HepG2 (cell line): Measurements from ENCODE around the gene VPS52. TPM values are rescaled to one million over a fixed set of nuclear protein-coding genes. Genes with fewer than 3 reads are reported as not detected.

Experiments used
- AGO1 ChIP-seq: fragments of 200-400 bp; formaldehyde crosslinking; IDR thresholded peaks from 2 replicates; pipeline ENCODE4 v1.6.1; 2017; ENCODE audit warnings: mild to moderate bottlenecking, low read depth, low read length, moderate library complexity; ENCODE audit not compliant: poor library complexity, severe bottlenecking
- CC2D1A ChIP-seq: sonication (generic); formaldehyde crosslinking; IDR thresholded peaks from 2 replicates; pipeline ENCODE4 v1.8.1; 2023; ENCODE audit warnings: mild to moderate bottlenecking, missing genetic modification reagents
- CREB1 ChIP-seq, 2 experiments: fragments of 450-650 bp in 1 of 2; IDR thresholded peaks; 2 replicates each; pipeline ENCODE4 v1.6.1; 2016 to 2017; ENCODE audit warnings: control low read depth in 1 of 2, mild to moderate bottlenecking in 1 of 2, missing compliant biosample characterization in 1 of 2, missing genetic modification characterization in 1 of 2
- FOSL1 ChIP-seq: sonication (generic); formaldehyde crosslinking; IDR thresholded peaks from 2 replicates; pipeline ENCODE4 v1.9.0; 2021; ENCODE audit warnings: missing genetic modification reagents, borderline replicate concordance
- HDAC2 ChIP-seq: sonication (generic); formaldehyde crosslinking; IDR thresholded peaks from 2 replicates; pipeline ENCODE4 v1.4.0; 2020; ENCODE audit warnings: missing genetic modification reagents
- LRRFIP1 ChIP-seq: sonication (generic); formaldehyde crosslinking; conservative IDR thresholded peaks from 2 replicates; pipeline ENCODE4 v1.4.0; 2020; ENCODE audit warnings: missing genetic modification reagents
- MAF1 ChIP-seq: sonication (generic); formaldehyde crosslinking; IDR thresholded peaks from 2 replicates; pipeline ENCODE4 v1.5.0; 2020; ENCODE audit warnings: missing genetic modification reagents, borderline replicate concordance
- MAFK ChIP-seq, 2 experiments: IDR thresholded peaks in 1 of 2; conservative IDR thresholded peaks in 1 of 2; 2 replicates each; pipeline ENCODE4 v1.6.1; 2011; ENCODE audit warnings: improper control_type of control experiment in 2 of 2, low read length in 2 of 2
- MIXL1 ChIP-seq: IDR thresholded peaks from 2 replicates; pipeline ENCODE4 v1.6.1; 2016
- MXD3 ChIP-seq: IDR thresholded peaks from 2 replicates; pipeline ENCODE4 v1.6.1; 2016; ENCODE audit warnings: mild to moderate bottlenecking, missing biosample characterization, missing genetic modification reagents
- NBN ChIP-seq: fragments of 450-650 bp; conservative IDR thresholded peaks from 2 replicates; pipeline ENCODE4 v1.6.1; 2017
- NFRKB ChIP-seq: fragments of 450-650 bp; IDR thresholded peaks from 2 replicates; pipeline ENCODE4 v1.6.1; 2017
- NONO ChIP-seq, 2 experiments: fragments of 450-650 bp in 1 of 2; sonication (generic) in 1 of 2; formaldehyde crosslinking in 1 of 2; IDR thresholded peaks in 1 of 2; conservative IDR thresholded peaks in 1 of 2; 2 replicates each; pipeline versions ENCODE4 v1.6.1 to v1.8.0; 2017 to 2022; ENCODE audit warnings: mild to moderate bottlenecking in 1 of 2, missing genetic modification reagents in 1 of 2, moderate library complexity in 1 of 2
- RARA ChIP-seq: IDR thresholded peaks from 2 replicates; pipeline ENCODE4 v1.6.1; 2016; ENCODE audit warnings: missing genetic modification reagents, missing compliant biosample characterization
- RBAK ChIP-seq: sonication (generic); formaldehyde crosslinking; IDR thresholded peaks from 2 replicates; pipeline ENCODE4 v1.5.1; 2020; ENCODE audit warnings: mild to moderate bottlenecking, missing genetic modification reagents
- ZBTB42 ChIP-seq: sonication (generic); formaldehyde crosslinking; IDR thresholded peaks from 2 replicates; pipeline ENCODE4 v1.5.0; 2020; ENCODE audit warnings: mild to moderate bottlenecking, missing genetic modification reagents
- ZNF253 ChIP-seq: sonication (generic); formaldehyde crosslinking; IDR thresholded peaks from 2 replicates; pipeline ENCODE4 v1.8.0; 2022; ENCODE audit warnings: mild to moderate bottlenecking, missing genetic modification reagents, borderline replicate concordance
- ZNF256 ChIP-seq: sonication (generic); formaldehyde crosslinking; conservative IDR thresholded peaks from 2 replicates; pipeline ENCODE4 v1.4.0; 2020; ENCODE audit warnings: missing genetic modification reagents
- ZNF552 ChIP-seq: sonication (generic); formaldehyde crosslinking; IDR thresholded peaks from 2 replicates; pipeline ENCODE4 v1.9.0; 2022; ENCODE audit warnings: missing genetic modification reagents, mild to moderate bottlenecking, borderline replicate concordance
- ZNF564 ChIP-seq: sonication (generic); formaldehyde crosslinking; IDR thresholded peaks from 2 replicates; pipeline ENCODE4 v1.8.1; 2023; ENCODE audit warnings: mild to moderate bottlenecking, missing genetic modification reagents
- ZNF567 ChIP-seq: sonication (generic); formaldehyde crosslinking; IDR thresholded peaks from 2 replicates; pipeline ENCODE4 v1.8.1; 2023; ENCODE audit warnings: mild to moderate bottlenecking, missing genetic modification reagents, borderline replicate concordance
- ZNF644 ChIP-seq: IDR thresholded peaks from 2 replicates; pipeline ENCODE4 v1.6.1; 2016; ENCODE audit warnings: low read depth
- ZNF687 ChIP-seq: sonication (generic); formaldehyde crosslinking; IDR thresholded peaks from 2 replicates; pipeline ENCODE4 v1.5.1; 2020; ENCODE audit warnings: mild to moderate bottlenecking, missing genetic modification reagents, moderate library complexity
- ZNF773 ChIP-seq: sonication (generic); formaldehyde crosslinking; IDR thresholded peaks from 2 replicates; pipeline ENCODE4 v1.4.0; 2020; ENCODE audit warnings: missing genetic modification reagents, borderline replicate concordance
- polyA plus RNA-seq, 8 experiments: library from polyadenylated mRNA; depleted of rRNA in 3 of 8; stranded (reverse) in 7 of 8; unstranded in 1 of 8; fragments of >200 nt; fragmentation: Illumina TruSeq in 4 of 8; extraction: Trizol in 4 of 8; gene quantifications; 2 replicates each; pipeline versions ENCODE4 v1.2.1 to v1.2.3, GENCODE V29; 2011 to 2016; ENCODE audit warnings: low read depth in 4 of 8, missing spikeins in 1 of 8, mixed read lengths in 1 of 8; ENCODE audit not compliant: insufficient read depth in 1 of 8
- total RNA-seq, 5 experiments: library from RNA; depleted of rRNA; stranded (reverse); fragments of >200 nt; fragmentation: Illumina TruSeq; extraction: Trizol; gene quantifications; 2 replicates each; pipeline ENCODE4 v1.2.3, GENCODE V29; 2016; ENCODE audit warnings: low read depth in 1 of 5

The VPS52 gene
- total and polyA plus RNA-seq, 2 of the 13 experiments (the other 11 are each of a cell fraction or from before 2014, with no cell fraction given): 48.9 to 85.5 TPM

- peak; percentile 46; the same call in 1 of the 2 replicates for TF ChIP-seq HDAC2 (CRISPR knock-in tag)
- peak; percentile 95 for TF ChIP-seq AGO1
- TF ChIP-seq RARA (CRISPR knock-in tag): peak; percentile 65
- no peak; the same call in 1 of the 2 replicates for TF ChIP-seq ZNF564 (CRISPR knock-in tag)
- peak; percentile 84 for TF ChIP-seq ZBTB42 (CRISPR knock-in tag)
- TF ChIP-seq ZNF773 (CRISPR knock-in tag): no peak
- TF ChIP-seq NBN: no peak
- TF ChIP-seq NFRKB: no peak
- TF ChIP-seq CC2D1A (CRISPR knock-in tag): no peak
- peak; percentile 59; the same call in 1 of the 2 replicates for TF ChIP-seq MAF1 (CRISPR knock-in tag)
- TF ChIP-seq MAFK (conservative IDR thresholded peaks at IDR 0.05 in 1 of 2, IDR thresholded peaks at IDR 0.05 in 1 of 2; ENCODE audit: low read length in 2 of 2): peak; percentile 45 to 56
- peak; percentile 74 for TF ChIP-seq CREB1 (IDR thresholded peaks at IDR 0.05)
- peak; percentile 67 for TF ChIP-seq CREB1 (CRISPR knock-in tag; IDR thresholded peaks at IDR 0.05)
- no peak for TF ChIP-seq ZNF644 (CRISPR knock-in tag)
- peak; percentile 29; the same call in 1 of the 2 replicates for TF ChIP-seq ZNF253 (CRISPR knock-in tag)
- no peak for TF ChIP-seq ZNF552 (CRISPR knock-in tag)
- no peak for TF ChIP-seq ZNF256 (CRISPR knock-in tag)
- no peak for TF ChIP-seq RBAK (CRISPR knock-in tag)
- TF ChIP-seq ZNF567 (CRISPR knock-in tag): peak; percentile 3; the same call in 1 of the 2 replicates
- no peak for TF ChIP-seq NONO (IDR thresholded peaks at IDR 0.05)
- TF ChIP-seq NONO (CRISPR knock-in tag; conservative IDR thresholded peaks at IDR 0.05): peak; percentile 97
- TF ChIP-seq ZNF687: peak; percentile 91
- peak; percentile 91 for TF ChIP-seq MIXL1 (CRISPR knock-in tag)
- TF ChIP-seq MXD3 (CRISPR knock-in tag): peak; percentile 51
- 0 out of 2 replicates have a peak, but pooled peaks have one; percentile 48 for TF ChIP-seq LRRFIP1 (CRISPR knock-in tag)
- TF ChIP-seq FOSL1 (CRISPR knock-in tag): no peak
These were observed 22.5 kb downstream of the VPS52 start (continued) for GRCh38 chr6:33248932-33249731.
